Measurements from ENCODE around the gene PIP5K1B.
"Not testable (repeated sequence)": the region's sequence is repeated elsewhere in the genome, so short reads cannot be mapped to it uniquely, and the experiment has no call there.

The PIP5K1B gene

GRCh38 chr9:68967800-68968199 lies 262.8 kb downstream of the PIP5K1B start:
- no peak for DNase-seq

- peak; percentile 93 for DNase-seq
Measured at GRCh38 chr9:68969538-68969937, 264.5 kb downstream of the PIP5K1B start.

- peak; percentile 99 for DNase-seq
Measured at GRCh38 chr9:68970151-68970550, 265.1 kb downstream of the PIP5K1B start.

- no peak for DNase-seq
Measured at GRCh38 chr9:68973619-68974018, 268.6 kb downstream of the PIP5K1B start.

GRCh38 chr9:68974431-68974830 lies 269.4 kb downstream of the PIP5K1B start:
- no peak for DNase-seq

GRCh38 chr9:68974901-68975300 lies 269.9 kb downstream of the PIP5K1B start:
- no peak for DNase-seq

- DNase-seq: no peak
Measured at GRCh38 chr9:68975365-68976043, 270.5 kb downstream of the PIP5K1B start.

GRCh38 chr9:68978066-68978465 lies 273.0 kb downstream of the PIP5K1B start:
- DNase-seq: no peak

- DNase-seq: no peak
Measured at GRCh38 chr9:68978501-68978900, 273.5 kb downstream of the PIP5K1B start.

- DNase-seq: peak; percentile 86
Measured at GRCh38 chr9:68979538-68980314, 274.7 kb downstream of the PIP5K1B start.

GRCh38 chr9:68980341-68980914 lies 275.4 kb downstream of the PIP5K1B start:
- DNase-seq: peak; percentile 80

- DNase-seq: peak; percentile 96
Measured at GRCh38 chr9:68981789-68982188, 276.7 kb downstream of the PIP5K1B start.

- DNase-seq: peak; percentile 34
Measured at GRCh38 chr9:68983008-68983411, 278.0 kb downstream of the PIP5K1B start.

- DNase-seq: peak; percentile 53
Measured at GRCh38 chr9:68983522-68984424, 278.7 kb downstream of the PIP5K1B start.

GRCh38 chr9:68986949-68987348 lies 281.9 kb downstream of the PIP5K1B start:
- DNase-seq: not testable (repeated sequence)

- DNase-seq: peak; percentile 15
Measured at GRCh38 chr9:68991457-68991856, 286.4 kb downstream of the PIP5K1B start.

GRCh38 chr9:68995776-68996175 lies 290.7 kb downstream of the PIP5K1B start:
- no peak for DNase-seq

GRCh38 chr9:68996462-68996861 lies 291.4 kb downstream of the PIP5K1B start:
- no peak for DNase-seq

- no peak for DNase-seq
Measured at GRCh38 chr9:68997666-68998065, 292.6 kb downstream of the PIP5K1B start.

GRCh38 chr9:68998385-68998784 lies 293.3 kb downstream of the PIP5K1B start:
- DNase-seq: peak; percentile 24

GRCh38 chr9:68998812-68999211 lies 293.8 kb downstream of the PIP5K1B start:
- DNase-seq: peak; percentile 25

GRCh38 chr9:68999393-69000105 lies 294.5 kb downstream of the PIP5K1B start:
- DNase-seq: peak; percentile 93
